WTC11 (cell line): ENCODE results near the gene DNM3. TPM values are rescaled to one million over a fixed set of nuclear protein-coding genes. Genes with fewer than 3 reads are reported as not detected.

Experiments
- ATAC-seq: fragments of 200-7000 bp; cut with Tn5 transposase; 2 replicates; pipeline ENCODE4 v1.10.0; 2021; ENCODE audit warnings: mild to moderate bottlenecking, moderate library complexity
- CTCF ChIA-PET: fragments of 300-600 bp; sonication (Branson Sonifier 250); formaldehyde crosslinking; loops from one replicate; lab custom pipeline; 2021; ENCODE audit warnings: antibody characterized with exemption; lab: Charles Lee
- POLR2A ChIA-PET: fragments of 350-600 bp; sonication (Branson Sonifier 250); formaldehyde crosslinking; loops from one replicate; lab custom pipeline; 2021; ENCODE audit warnings: antibody characterized with exemption; lab: Charles Lee
- DNase-seq: peaks from one replicate; pipeline ENCODE4 v3.0.0; 2021; ENCODE audit warnings: low spot score
- H3K27ac Mint-ChIP-seq: 2 replicates; pipeline ENCODE4 v1.8.0; 2021; ENCODE audit warnings: mixed read lengths
- H3K27me3 Mint-ChIP-seq: 2 replicates; pipeline ENCODE4 v1.8.0; 2021; ENCODE audit warnings: low read depth, mild to moderate bottlenecking, moderate library complexity, mixed read lengths
- H3K36me3 Mint-ChIP-seq: 2 replicates; pipeline ENCODE4 v1.8.0; 2021; ENCODE audit warnings: mixed read lengths
- H3K4me1 Mint-ChIP-seq: 2 replicates; pipeline ENCODE4 v1.8.0; 2022; ENCODE audit warnings: mixed read lengths
- H3K4me3 Mint-ChIP-seq: 2 replicates; pipeline ENCODE4 v1.8.0; 2021; ENCODE audit warnings: mild to moderate bottlenecking, moderate library complexity, mixed read lengths
- H3K9me3 Mint-ChIP-seq: 2 replicates; pipeline ENCODE4 v1.8.0; 2021; ENCODE audit warnings: mixed read lengths
- ATF3 ChIP-seq: sonication (generic); formaldehyde crosslinking; conservative IDR thresholded peaks from 2 replicates; pipeline ENCODE4 v1.8.1; 2022; ENCODE audit warnings: mild to moderate bottlenecking, missing genetic modification reagents
- ATF6 ChIP-seq: sonication (generic); formaldehyde crosslinking; IDR thresholded peaks from 2 replicates; pipeline ENCODE4 v1.8.1; 2023; ENCODE audit warnings: mild to moderate bottlenecking, missing genetic modification reagents
- CBFB ChIP-seq: sonication (generic); formaldehyde crosslinking; IDR thresholded peaks from 2 replicates; pipeline ENCODE4 v1.8.1; 2022; ENCODE audit warnings: mild to moderate bottlenecking, low read depth, missing genetic modification reagents
- CREB1 ChIP-seq: sonication (generic); formaldehyde crosslinking; IDR thresholded peaks from 2 replicates; pipeline ENCODE4 v1.8.0; 2023; ENCODE audit warnings: mild to moderate bottlenecking, missing genetic modification reagents
- E2F5 ChIP-seq: sonication (generic); formaldehyde crosslinking; IDR thresholded peaks from 2 replicates; pipeline ENCODE4 v1.8.1; 2022; ENCODE audit warnings: mild to moderate bottlenecking, moderate library complexity, missing genetic modification reagents
- HMGXB4 ChIP-seq: sonication (generic); formaldehyde crosslinking; IDR thresholded peaks from 2 replicates; pipeline ENCODE4 v1.8.1; 2023; ENCODE audit warnings: mild to moderate bottlenecking, moderate library complexity, missing genetic modification reagents
- MXD4 ChIP-seq: fragments of 250-450 bp; sonication (Bioruptor Pico); IDR thresholded peaks from 2 replicates; pipeline ENCODE4 v1.8.0; 2021; ENCODE audit warnings: mild to moderate bottlenecking, moderate library complexity, borderline replicate concordance
- MYBL2 ChIP-seq: sonication (generic); formaldehyde crosslinking; IDR thresholded peaks from 2 replicates; pipeline ENCODE4 v1.8.1; 2023; ENCODE audit warnings: mild to moderate bottlenecking, moderate library complexity, missing genetic modification reagents
- NR3C1 ChIP-seq: sonication (generic); formaldehyde crosslinking; conservative IDR thresholded peaks from 2 replicates; pipeline ENCODE4 v1.8.1; 2023; ENCODE audit warnings: low read depth, mild to moderate bottlenecking, missing genetic modification reagents
- RELA ChIP-seq: sonication (generic); formaldehyde crosslinking; IDR thresholded peaks from 2 replicates; pipeline ENCODE4 v1.8.1; 2022; ENCODE audit warnings: missing genetic modification reagents, mild to moderate bottlenecking, borderline replicate concordance
- SMAD3 ChIP-seq: sonication (generic); formaldehyde crosslinking; IDR thresholded peaks from 2 replicates; pipeline ENCODE4 v1.8.0; 2022; ENCODE audit warnings: missing genetic modification reagents, mild to moderate bottlenecking, borderline replicate concordance
- SMAD4 ChIP-seq: sonication (generic); formaldehyde crosslinking; IDR thresholded peaks from 2 replicates; pipeline ENCODE4 v1.8.0; 2022; ENCODE audit warnings: mild to moderate bottlenecking, missing genetic modification reagents
- ZNF121 ChIP-seq: sonication (generic); formaldehyde crosslinking; IDR thresholded peaks from 2 replicates; pipeline ENCODE4 v1.8.0; 2023; ENCODE audit warnings: missing genetic modification reagents
- ZNF219 ChIP-seq: sonication (generic); formaldehyde crosslinking; IDR thresholded peaks from 2 replicates; pipeline ENCODE4 v1.8.0; 2023; ENCODE audit warnings: missing genetic modification reagents, mild to moderate bottlenecking, borderline replicate concordance
- ZNF263 ChIP-seq: sonication (generic); formaldehyde crosslinking; IDR thresholded peaks from 2 replicates; pipeline ENCODE4 v1.8.1; 2022; ENCODE audit warnings: low read depth, mild to moderate bottlenecking, moderate library complexity, missing genetic modification reagents
- total RNA-seq: library from RNA; stranded (reverse); gene quantifications from 3 replicates; pipeline ENCODE4 v1.2.3, GENCODE V29; 2021
- TF ChIP-seq, protein P1 (sequence below): sonication (generic); formaldehyde crosslinking; IDR thresholded peaks from 2 replicates; pipeline ENCODE4 v1.8.0; 2022; ENCODE audit warnings: mild to moderate bottlenecking, missing genetic modification reagents
- TF ChIP-seq, protein P2 (sequence below): sonication (generic); formaldehyde crosslinking; IDR thresholded peaks from 2 replicates; pipeline ENCODE4 v1.8.0; 2022; ENCODE audit warnings: mild to moderate bottlenecking, missing genetic modification reagents
- TF ChIP-seq, protein P3 (sequence below): fragments of 250-450 bp; sonication (Bioruptor Pico); IDR thresholded peaks from 2 replicates; pipeline ENCODE4 v2.1.2; 2022; ENCODE audit warnings: mild to moderate bottlenecking, moderate library complexity
- TF ChIP-seq, protein P4 (sequence below): fragments of 250-450 bp; sonication (Bioruptor Pico); IDR thresholded peaks from 2 replicates; pipeline ENCODE4 v1.9.0; 2021; ENCODE audit warnings: mild to moderate bottlenecking, borderline replicate concordance

DNM3 gene
- total RNA-seq, 1 experiment from 2014 or later: 1.9 TPM

- no peak for TF ChIP-seq RELA (CRISPR knock-in tag)
- TF ChIP-seq, protein P1, sequence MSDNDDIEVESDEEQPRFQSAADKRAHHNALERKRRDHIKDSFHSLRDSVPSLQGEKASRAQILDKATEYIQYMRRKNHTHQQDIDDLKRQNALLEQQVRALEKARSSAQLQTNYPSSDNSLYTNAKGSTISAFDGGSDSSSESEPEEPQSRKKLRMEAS (CRISPR knock-in tag): no peak
- no peak for TF ChIP-seq E2F5 (CRISPR knock-in tag)
Measured at GRCh38 chr1:172085317-172085716, 244.0 kb downstream of the DNM3 start (continued).

DNA sequence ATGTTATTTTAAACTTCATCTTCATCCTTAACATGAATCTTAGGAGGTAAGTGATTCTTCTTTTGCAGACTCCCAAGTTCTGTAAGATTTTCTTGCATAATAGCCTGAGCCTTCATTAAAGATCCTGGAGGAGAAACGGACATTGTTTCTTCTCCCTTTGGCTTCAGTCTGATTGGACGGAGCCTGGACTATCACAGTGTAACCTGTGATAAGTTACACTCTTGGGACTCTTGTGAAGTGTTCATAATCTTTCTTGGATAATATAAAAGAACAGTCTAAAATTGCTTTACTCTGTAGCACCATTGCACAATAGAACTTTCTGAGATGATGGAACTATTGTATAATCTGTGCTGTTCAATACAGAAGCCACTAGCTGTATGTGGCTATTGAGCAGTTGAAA is 244.8 kb downstream of the DNM3 start:
- Mint-ChIP-seq H3K27me3 (no peaks in the 10 kb centered on the region), H3K4me1 (peaks cover 11% of the 10 kb centered on the region), H3K36me3 (no peaks in the 10 kb centered on the region), H3K27ac (no peak overlapping the region), H3K4me3 (no peak overlapping the region), H3K9me3 (no peaks in the 10 kb centered on the region)
- CTCF ChIA-PET: no interaction called here
- TF ChIP-seq CBFB (CRISPR knock-in tag) (no peak), NR3C1 (CRISPR knock-in tag) (no peak), ZNF219 (CRISPR knock-in tag) (no peak), HMGXB4 (no peak), MYBL2 (CRISPR knock-in tag) (no peak), RELA (CRISPR knock-in tag) (no peak), SMAD4 (CRISPR knock-in tag) (no peak), MXD4 (no peak), SMAD3 (CRISPR knock-in tag) (no peak), CREB1 (no peak), ATF6 (CRISPR knock-in tag) (no peak), ZNF121 (CRISPR knock-in tag) (no peak), ZNF263 (CRISPR knock-in tag) (no peak)
- TF ChIP-seq, protein P2, sequence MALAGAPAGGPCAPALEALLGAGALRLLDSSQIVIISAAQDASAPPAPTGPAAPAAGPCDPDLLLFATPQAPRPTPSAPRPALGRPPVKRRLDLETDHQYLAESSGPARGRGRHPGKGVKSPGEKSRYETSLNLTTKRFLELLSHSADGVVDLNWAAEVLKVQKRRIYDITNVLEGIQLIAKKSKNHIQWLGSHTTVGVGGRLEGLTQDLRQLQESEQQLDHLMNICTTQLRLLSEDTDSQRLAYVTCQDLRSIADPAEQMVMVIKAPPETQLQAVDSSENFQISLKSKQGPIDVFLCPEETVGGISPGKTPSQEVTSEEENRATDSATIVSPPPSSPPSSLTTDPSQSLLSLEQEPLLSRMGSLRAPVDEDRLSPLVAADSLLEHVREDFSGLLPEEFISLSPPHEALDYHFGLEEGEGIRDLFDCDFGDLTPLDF (CRISPR knock-in tag): no peak
- TF ChIP-seq, protein P3, sequence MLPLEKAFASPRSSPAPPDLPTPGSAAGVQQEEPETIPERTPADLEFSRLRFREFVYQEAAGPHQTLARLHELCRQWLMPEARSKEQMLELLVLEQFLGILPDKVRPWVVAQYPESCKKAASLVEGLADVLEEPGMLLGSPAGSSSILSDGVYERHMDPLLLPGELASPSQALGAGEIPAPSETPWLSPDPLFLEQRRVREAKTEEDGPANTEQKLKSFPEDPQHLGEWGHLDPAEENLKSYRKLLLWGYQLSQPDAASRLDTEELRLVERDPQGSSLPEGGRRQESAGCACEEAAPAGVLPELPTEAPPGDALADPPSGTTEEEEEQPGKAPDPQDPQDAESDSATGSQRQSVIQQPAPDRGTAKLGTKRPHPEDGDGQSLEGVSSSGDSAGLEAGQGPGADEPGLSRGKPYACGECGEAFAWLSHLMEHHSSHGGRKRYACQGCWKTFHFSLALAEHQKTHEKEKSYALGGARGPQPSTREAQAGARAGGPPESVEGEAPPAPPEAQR (CRISPR knock-in tag): no peak
- DNase-seq (no peak), ATAC-seq (no peak)
- POLR2A ChIA-PET: interaction anchor here (0.5 kb wide), 1 partner anchor 145 kb away, joined by 3 read pairs; no protein-coding TSS in a partner anchor

DNA sequence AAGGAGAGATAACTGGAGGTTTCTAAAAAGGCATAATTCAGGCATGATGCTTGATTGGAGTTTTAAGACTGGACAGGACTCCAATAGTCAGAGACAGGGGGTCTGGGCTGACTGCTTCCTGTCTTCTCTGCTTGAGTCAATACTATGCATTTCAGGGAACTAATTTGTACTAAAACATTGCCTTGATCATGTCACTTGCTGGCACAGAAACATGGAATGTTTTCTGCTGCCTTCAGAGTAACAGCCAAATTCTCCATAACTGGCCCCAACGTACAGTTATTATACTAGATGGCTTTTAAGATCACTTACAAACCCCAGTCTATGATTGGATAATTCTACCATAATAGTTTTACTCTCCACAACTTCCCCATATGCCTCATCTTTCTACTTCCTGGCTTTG is 247.0 kb downstream of the DNM3 start:
- no peak for ATAC-seq
- Mint-ChIP-seq H3K36me3 (no peaks in the 10 kb centered on the region), H3K9me3 (no peaks in the 10 kb centered on the region), H3K27me3 (no peaks in the 10 kb centered on the region), H3K4me1 (peaks cover 30% of the 10 kb centered on the region), H3K4me3 (no peak overlapping the region), H3K27ac (no peak overlapping the region)
- ChIA-PET POLR2A (no interaction called here), CTCF (no interaction called here)
- no peak for DNase-seq
- TF ChIP-seq, protein P4, sequence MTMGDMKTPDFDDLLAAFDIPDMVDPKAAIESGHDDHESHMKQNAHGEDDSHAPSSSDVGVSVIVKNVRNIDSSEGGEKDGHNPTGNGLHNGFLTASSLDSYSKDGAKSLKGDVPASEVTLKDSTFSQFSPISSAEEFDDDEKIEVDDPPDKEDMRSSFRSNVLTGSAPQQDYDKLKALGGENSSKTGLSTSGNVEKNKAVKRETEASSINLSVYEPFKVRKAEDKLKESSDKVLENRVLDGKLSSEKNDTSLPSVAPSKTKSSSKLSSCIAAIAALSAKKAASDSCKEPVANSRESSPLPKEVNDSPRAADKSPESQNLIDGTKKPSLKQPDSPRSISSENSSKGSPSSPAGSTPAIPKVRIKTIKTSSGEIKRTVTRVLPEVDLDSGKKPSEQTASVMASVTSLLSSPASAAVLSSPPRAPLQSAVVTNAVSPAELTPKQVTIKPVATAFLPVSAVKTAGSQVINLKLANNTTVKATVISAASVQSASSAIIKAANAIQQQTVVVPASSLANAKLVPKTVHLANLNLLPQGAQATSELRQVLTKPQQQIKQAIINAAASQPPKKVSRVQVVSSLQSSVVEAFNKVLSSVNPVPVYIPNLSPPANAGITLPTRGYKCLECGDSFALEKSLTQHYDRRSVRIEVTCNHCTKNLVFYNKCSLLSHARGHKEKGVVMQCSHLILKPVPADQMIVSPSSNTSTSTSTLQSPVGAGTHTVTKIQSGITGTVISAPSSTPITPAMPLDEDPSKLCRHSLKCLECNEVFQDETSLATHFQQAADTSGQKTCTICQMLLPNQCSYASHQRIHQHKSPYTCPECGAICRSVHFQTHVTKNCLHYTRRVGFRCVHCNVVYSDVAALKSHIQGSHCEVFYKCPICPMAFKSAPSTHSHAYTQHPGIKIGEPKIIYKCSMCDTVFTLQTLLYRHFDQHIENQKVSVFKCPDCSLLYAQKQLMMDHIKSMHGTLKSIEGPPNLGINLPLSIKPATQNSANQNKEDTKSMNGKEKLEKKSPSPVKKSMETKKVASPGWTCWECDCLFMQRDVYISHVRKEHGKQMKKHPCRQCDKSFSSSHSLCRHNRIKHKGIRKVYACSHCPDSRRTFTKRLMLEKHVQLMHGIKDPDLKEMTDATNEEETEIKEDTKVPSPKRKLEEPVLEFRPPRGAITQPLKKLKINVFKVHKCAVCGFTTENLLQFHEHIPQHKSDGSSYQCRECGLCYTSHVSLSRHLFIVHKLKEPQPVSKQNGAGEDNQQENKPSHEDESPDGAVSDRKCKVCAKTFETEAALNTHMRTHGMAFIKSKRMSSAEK (CRISPR knock-in tag): no peak
- TF ChIP-seq E2F5 (CRISPR knock-in tag) (no peak), ATF3 (CRISPR knock-in tag) (no peak)
